Peyer's patch (tissue), 4 donors: ENCODE data around the gene NAP1L5.

Source experiments
- POLR2A ChIP-seq, 2 donors: fragments of 450-650 bp; IDR thresholded peaks; one replicate each; pipeline ENCODE4 v1.5.1; 2017; ENCODE audit warnings: antibody characterized with exemption in 2 of 2, mild to moderate bottlenecking in 2 of 2, moderate library complexity in 2 of 2
- TF ChIP-seq, protein P1 (sequence below), 6 experiments: fragments of 450-650 bp in 4 of 6; fragments of 200-600 bp in 2 of 6; sonication (generic) in 1 of 6; IDR thresholded peaks; one replicate each; pipeline ENCODE4 v1.5.1; 2017 to 2019; ENCODE audit warnings: antibody characterized with exemption in 6 of 6, mild to moderate bottlenecking in 3 of 6, moderate library complexity in 1 of 6

DNA sequence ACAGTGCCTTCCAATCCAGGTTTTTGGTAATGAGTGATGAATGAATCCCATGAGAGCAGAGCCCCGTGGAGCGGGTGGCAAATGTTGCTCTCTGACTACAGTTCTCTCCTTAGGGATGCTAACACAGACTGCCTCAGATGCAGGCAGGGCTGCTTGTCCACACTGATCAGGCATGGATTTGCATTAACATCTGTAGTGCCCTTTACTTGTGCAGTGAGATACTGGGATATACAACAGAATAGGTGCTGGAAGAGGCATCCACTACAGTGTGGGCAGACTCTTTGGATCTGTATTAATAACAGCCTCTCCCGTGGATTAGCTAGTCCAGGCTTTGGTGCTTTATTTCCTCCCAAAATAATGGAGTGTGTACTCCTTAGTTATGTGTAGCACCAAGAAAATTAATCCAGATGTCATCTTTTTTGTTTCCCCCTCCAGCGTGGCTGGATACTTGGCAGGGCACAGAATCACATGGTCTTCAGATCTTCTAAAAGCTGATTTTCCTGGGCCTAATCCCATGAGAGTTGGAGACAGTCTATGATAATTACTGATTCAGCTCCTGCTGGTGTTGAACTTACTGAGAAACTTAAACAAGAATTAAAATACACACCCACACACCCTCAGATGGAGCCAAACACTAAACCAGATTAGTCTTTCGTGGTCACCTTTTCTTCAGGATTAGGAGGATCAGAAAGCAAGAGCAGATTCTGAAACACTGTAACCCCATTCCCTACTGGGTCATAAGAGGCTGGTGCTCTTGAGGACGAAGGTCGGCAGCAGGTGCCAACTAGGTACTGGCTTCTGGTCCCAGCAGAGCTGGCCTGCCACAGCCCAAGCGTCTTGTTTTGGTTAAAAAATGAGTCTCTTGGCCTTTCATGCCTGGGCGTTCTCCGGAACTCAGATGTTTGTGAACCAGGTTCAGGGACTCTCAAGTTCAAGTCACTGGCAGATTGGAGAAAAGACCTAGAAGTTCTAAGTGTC is 23.1 kb upstream of the NAP1L5 start:
- TF ChIP-seq, protein P1, sequence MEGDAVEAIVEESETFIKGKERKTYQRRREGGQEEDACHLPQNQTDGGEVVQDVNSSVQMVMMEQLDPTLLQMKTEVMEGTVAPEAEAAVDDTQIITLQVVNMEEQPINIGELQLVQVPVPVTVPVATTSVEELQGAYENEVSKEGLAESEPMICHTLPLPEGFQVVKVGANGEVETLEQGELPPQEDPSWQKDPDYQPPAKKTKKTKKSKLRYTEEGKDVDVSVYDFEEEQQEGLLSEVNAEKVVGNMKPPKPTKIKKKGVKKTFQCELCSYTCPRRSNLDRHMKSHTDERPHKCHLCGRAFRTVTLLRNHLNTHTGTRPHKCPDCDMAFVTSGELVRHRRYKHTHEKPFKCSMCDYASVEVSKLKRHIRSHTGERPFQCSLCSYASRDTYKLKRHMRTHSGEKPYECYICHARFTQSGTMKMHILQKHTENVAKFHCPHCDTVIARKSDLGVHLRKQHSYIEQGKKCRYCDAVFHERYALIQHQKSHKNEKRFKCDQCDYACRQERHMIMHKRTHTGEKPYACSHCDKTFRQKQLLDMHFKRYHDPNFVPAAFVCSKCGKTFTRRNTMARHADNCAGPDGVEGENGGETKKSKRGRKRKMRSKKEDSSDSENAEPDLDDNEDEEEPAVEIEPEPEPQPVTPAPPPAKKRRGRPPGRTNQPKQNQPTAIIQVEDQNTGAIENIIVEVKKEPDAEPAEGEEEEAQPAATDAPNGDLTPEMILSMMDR (IDR thresholded peaks at IDR 0.05): no peak
- TF ChIP-seq POLR2A (IDR thresholded peaks at IDR 0.05): no peak
